ENCODE data around the gene NAA38. TPM values are rescaled to one million over a fixed set of nuclear protein-coding genes. Genes with fewer than 3 reads are reported as not detected.
"Not testable (repeated sequence)": the region's sequence is repeated elsewhere in the genome, so short reads cannot be mapped to it uniquely, and the experiment has no call there.

NAA38 gene
- total and polyA plus RNA-seq, 5 experiments from 2014 or later = 16.0 to 169 (median 125) TPM

DNA sequence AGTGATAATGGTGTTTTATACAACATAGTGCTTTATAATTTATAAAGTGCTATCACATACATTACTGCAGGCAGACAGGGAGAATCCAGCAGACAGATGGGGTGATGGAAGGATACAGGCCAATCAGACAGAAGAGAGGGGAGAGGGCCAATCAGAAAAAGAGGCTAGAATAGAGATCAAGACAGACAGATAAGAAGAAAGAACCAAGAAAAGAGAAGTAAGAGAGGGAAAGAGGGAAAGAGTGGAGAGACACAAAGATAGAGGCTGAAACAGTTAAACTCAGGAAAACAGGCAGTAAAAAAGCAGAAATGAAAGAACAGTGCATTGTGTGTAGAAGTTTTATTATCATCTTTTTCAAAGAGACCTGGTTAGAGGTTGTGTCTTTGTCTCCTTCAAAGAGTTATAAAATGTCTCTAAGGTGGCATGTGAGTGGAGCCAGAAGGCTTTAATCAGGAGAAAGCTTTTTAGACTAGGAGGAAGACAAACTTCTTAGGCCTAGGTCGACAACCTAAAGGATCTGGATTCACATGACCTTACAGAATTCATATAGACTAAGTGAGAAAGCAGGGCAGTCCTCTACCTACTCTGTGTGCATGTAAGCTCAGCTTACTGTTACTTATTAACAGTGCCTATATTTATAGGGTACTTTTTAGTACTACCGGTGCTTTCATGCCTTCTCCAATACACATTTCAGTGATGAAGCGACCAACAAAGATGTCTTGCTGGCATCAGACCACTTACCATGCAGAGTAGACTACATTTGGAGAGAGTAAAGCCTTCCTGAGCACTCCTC lies 22.9 kb upstream of the NAA38 start:
- Mint-ChIP-seq H3K27me3 (no peaks in the 10 kb centered on the region), H3K27ac (no peak overlapping the region), H3K36me3 (peaks cover 0 to 15% (median 7%) of the 10 kb centered on the region in 3 donors), H3K4me1 (peaks cover 6 to 18% (median 14%) of the 10 kb centered on the region in 4 donors), H3K9me3 (no peaks in the 10 kb centered on the region), H3K4me3 (no peak overlapping the region)
- DNase-seq (no peak), ATAC-seq (no peak)
- POLR2A ChIA-PET = no interaction called here

DNA sequence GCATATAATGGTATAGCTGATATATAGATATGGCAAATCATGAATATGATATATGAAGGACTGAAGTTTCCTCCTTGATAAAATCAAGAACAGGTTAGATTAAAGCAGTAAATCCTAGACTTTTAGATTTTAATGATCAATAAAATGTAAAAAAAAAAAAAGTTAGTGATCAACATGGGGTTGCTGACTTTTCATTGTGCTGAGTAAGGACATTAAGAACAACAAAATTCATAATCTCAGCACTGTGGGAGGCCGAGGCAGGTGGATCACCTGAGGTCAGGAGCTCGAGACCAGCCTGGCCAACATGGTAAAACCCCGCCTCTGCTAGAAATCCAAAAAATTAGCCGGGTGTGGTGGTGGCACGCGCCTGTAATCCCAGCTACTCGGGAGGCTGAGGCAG lies 20.9 kb upstream of the NAA38 start:
- no peaks in the 10 kb centered on the region for H3K27me3 Mint-ChIP-seq
- no peaks in the 10 kb centered on the region for H3K9me3 Mint-ChIP-seq
- POLR2A ChIA-PET = interaction anchor here (1.3 kb wide), 1 partner anchor 16 kb away, joined by 3 read pairs; no protein-coding TSS in a partner anchor

DNA sequence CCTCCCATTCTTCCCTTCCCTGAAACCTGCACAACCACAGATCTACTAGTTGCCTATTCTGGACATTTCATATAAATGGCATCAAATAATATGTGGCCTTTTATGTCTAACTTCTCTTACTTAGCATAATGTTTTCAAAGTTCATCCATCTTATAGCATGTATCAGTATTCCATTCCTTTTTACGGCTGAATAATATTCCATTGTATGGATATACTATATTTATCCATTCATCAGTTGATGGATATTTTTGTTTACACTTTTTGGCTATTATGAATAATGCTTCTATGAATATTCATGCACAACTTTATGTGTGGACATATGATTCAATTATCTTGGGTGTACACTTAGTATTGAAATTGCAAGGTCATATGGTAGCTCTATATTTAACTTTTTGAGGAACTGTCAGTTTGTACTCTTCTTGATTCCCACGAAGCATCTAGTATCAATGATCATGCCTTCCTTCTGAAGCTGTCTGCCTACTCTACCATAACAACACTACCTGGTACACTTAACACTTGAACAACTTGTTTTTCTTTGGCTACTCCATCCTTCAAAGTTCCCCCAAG lies 18.5 kb upstream of the NAA38 start:
- Mint-ChIP-seq H3K36me3 (peaks cover 7 to 44% (median 9%) of the 10 kb centered on the region in 3 donors), H3K4me3 (no peak overlapping the region), H3K4me1 (peaks cover 16 to 31% (median 26%) of the 10 kb centered on the region in 4 donors), H3K27me3 (no peaks in the 10 kb centered on the region), H3K27ac (peak overlapping the region in 4 of 10 donors; percentile 1 to 35 (median 4)), H3K9me3 (no peaks in the 10 kb centered on the region)
- POLR2A ChIA-PET = interaction anchor here (1.1 to 1.4 kb wide), 2 partner anchors 10 to 41 kb away, joined by 3 to 4 read pairs; no protein-coding TSS in a partner anchor
- DNase-seq (no peak), ATAC-seq (no peak)

More for the DNA sequence above, 20.9 kb upstream of the NAA38 start:
- no peak for DNase-seq
- ATAC-seq = no peak
- peaks cover 7 to 27% (median 9%) of the 10 kb centered on the region in 3 donors for H3K36me3 Mint-ChIP-seq
- peaks cover 13 to 23% (median 20%) of the 10 kb centered on the region in 4 donors for H3K4me1 Mint-ChIP-seq
- H3K4me3 Mint-ChIP-seq = no peak overlapping the region
- no peak overlapping the region for H3K27ac Mint-ChIP-seq

DNA sequence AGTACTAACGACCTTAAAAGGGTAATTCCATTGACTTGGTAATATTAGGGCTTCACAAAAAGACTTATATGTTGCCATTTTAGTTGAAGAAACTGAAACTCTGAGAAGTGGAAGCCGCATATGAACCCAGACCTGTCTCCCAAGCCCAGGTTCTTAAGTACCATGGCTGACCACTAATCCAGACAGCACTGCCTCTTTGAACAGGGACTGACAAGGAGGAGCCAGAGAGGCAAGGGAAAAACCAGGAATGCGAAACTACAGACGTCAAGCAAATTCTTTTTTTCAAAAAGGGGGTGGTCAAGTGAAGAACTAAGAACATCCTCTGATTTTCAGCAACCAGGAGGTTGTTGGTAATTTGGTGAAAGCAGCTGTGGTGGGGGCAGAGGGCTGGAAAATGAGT lies 15.7 kb upstream of the NAA38 start:
- no peak for DNase-seq
- Mint-ChIP-seq H3K27me3 (no peaks in the 10 kb centered on the region), H3K9me3 (no peaks in the 10 kb centered on the region), H3K4me1 (peaks cover 23 to 44% (median 42%) of the 10 kb centered on the region in 4 donors), H3K27ac (peak overlapping the region in 1 of 10 donors; percentile 13), H3K36me3 (peaks cover 7 to 40% (median 7%) of the 10 kb centered on the region in 3 donors), H3K4me3 (no peak overlapping the region)
- POLR2A ChIA-PET = no interaction called here
- ATAC-seq = no peak

DNA sequence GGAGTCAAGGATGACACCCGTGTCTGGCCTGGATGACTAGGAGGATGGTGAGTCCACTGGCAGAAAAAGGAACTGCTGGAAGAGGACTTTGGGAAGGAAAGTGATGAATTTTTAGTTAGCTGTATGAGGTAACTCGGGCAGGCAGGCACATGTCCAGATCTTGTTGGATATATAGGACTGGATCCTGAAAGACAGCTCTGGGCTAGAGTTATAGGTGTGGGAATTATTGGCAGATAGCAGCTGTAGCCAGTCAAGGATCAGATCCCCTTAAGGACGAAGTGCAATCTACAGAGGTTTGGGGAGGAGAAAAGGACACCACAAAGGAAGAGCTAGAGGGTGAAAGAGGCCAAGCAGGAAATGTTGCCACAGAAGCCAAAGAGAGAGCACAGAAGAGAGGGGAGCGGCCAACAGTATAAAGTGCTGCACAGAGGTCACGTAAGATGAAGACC lies 10.5 kb upstream of the NAA38 start:
- POLR2A ChIA-PET = interaction anchor here (1.0 to 1.8 kb wide), 7 partner anchors 11 to 64 kb away, joined by 3 to 9 read pairs (median 4); partner anchors contain the start of genes NAA38, RNF227 and TRAPPC1
- DNase-seq (no peak), ATAC-seq (peak; percentile 91 to 92)
- peaks cover 18 to 48% (median 41%) of the 10 kb centered on the region in 4 donors for H3K4me1 Mint-ChIP-seq
- H3K27ac Mint-ChIP-seq = peak overlapping the region; percentile 79 to 95 (median 89)
- H3K27me3 Mint-ChIP-seq = no peaks in the 10 kb centered on the region
- H3K4me3 Mint-ChIP-seq = peak overlapping the region; percentile 55 to 83 (median 72)
- no peaks in the 10 kb centered on the region for H3K9me3 Mint-ChIP-seq
- H3K36me3 Mint-ChIP-seq = peaks cover 0 to 20% (median 0%) of the 10 kb centered on the region in 3 donors

DNA sequence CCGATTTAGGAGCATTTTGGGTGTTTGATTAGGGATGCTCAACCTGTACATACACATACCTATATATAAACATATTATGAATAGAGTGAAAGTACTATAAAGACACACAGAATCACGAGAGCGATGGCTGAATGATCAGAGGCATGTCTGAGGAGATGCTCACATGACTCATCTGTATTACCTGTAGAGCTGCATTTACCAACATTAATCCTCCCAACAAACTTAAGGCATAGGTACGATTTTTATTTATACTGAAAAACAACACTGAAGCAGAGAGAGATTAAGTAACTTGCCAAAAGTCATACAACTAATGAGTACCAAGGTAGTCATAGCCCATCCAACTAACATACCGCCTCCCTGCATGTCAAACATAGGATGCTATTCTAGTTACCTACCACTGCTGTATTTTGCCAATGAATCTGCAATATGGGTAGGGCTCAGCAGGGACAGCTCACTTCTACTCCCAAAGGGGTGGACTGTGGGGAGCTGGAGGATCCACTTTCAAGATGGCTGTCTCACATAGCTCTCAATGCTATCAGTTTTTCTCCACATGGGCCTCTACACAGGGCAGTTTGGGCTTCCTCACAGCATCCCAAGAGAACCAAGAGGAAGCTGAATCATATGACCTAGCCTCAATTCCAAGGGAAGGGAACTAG lies 7.8 kb upstream of the NAA38 start:
- POLR2A ChIA-PET = interaction anchor here (0.8 to 1.1 kb wide), 4 partner anchors 10 to 51 kb away, joined by 3 to 6 read pairs (median 3); partner anchors contain the start of gene RNF227

DNA sequence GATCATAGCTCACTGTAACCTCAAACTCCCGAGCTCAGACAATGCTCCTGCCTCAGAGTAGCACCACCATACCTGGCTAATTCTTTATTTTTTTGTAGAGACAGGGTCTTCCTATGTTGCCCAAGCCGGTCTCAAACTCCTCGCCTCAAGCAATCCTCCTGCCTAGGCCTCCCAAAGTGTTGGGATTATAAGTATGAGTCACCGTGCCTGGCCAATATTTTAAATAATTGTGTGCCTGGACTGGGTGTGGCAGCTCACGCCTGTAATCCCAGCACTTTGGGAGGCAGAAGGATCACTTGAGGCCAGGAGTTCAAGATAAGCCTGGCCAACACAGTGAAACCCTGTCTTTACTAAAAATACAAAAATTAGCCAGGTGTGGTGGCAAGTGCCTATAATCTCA lies 7.0 kb upstream of the NAA38 start:
- not testable (repeated sequence) for DNase-seq, H3K27me3 Mint-ChIP-seq, H3K9me3 Mint-ChIP-seq, H3K4me3 Mint-ChIP-seq, ATAC-seq
- peak overlapping the region in 1 of 10 donors; percentile 6 for H3K27ac Mint-ChIP-seq
- POLR2A ChIA-PET = interaction anchor here (0.6 to 2.0 kb wide), 5 partner anchors 9 to 51 kb away, joined by 3 to 7 read pairs (median 3); partner anchors contain the start of gene RNF227
- peaks cover 33 to 47% (median 38%) of the 10 kb centered on the region in 4 donors for H3K4me1 Mint-ChIP-seq
- H3K36me3 Mint-ChIP-seq = peaks cover 0 to 19% (median 0%) of the 10 kb centered on the region in 3 donors

More for the DNA sequence above, 7.8 kb upstream of the NAA38 start:
- Mint-ChIP-seq H3K4me3 (no peak overlapping the region), H3K27me3 (no peaks in the 10 kb centered on the region), H3K4me1 (peaks cover 28 to 47% (median 41%) of the 10 kb centered on the region in 4 donors), H3K27ac (peak overlapping the region in 5 of 10 donors; percentile 7 to 66 (median 43)), H3K9me3 (no peaks in the 10 kb centered on the region), H3K36me3 (peaks cover 0 to 14% (median 0%) of the 10 kb centered on the region in 3 donors)
- no peak for ATAC-seq
- no peak for DNase-seq

DNA sequence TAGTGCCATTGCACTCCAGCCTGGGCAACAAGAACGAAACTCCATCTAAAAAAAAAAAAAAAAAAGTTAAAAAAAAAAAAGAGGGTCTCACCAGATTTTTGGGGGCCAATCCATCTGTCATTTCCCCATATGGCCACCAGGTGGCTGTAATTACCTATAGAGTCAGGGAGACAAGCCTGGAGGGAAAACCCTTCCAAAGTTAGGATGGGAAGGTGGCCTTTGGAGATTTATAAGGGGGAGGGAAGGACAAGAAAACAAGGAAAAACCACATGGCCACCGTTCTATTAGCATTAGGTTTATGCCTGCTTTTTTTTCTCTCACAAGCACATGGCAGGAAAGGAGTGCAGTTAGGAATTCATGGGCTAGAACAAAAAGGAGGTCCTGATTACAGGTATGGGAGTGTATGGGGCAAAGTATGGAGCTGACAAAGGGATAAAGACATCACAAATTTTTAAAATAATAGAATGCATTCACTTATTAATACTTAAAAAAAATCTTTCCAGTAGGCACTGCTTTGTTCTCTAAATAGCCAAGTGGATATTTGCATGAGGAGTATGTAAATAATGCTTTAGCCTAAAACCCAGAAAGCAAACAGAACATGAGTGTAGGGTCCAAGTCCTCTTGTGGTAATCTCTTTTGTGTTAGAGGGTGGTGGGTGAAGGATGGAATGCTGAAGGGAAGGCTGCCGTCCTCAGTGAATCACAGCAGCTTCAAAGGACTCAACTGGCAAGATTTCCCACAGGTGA lies 5.5 kb upstream of the NAA38 start:
- H3K36me3 Mint-ChIP-seq = peaks cover 0 to 19% (median 0%) of the 10 kb centered on the region in 3 donors
- POLR2A ChIA-PET = interaction anchor here (0.7 to 5.0 kb wide), 8 partner anchors 8 to 127 kb away, joined by 3 to 20 read pairs (median 5); partner anchors contain the start of gene RNF227
- DNase-seq (peak in 9 of 10 donors; percentile 42 to 84 (median 64)), ATAC-seq (no peak)
- peaks cover 23 to 39% (median 25%) of the 10 kb centered on the region in 4 donors for H3K4me1 Mint-ChIP-seq
- H3K4me3 Mint-ChIP-seq = no peak overlapping the region
- peak overlapping the region in 4 of 10 donors; percentile 2 to 65 (median 2) for H3K27ac Mint-ChIP-seq
- H3K9me3 Mint-ChIP-seq = no peaks in the 10 kb centered on the region
- H3K27me3 Mint-ChIP-seq = no peaks in the 10 kb centered on the region

DNA sequence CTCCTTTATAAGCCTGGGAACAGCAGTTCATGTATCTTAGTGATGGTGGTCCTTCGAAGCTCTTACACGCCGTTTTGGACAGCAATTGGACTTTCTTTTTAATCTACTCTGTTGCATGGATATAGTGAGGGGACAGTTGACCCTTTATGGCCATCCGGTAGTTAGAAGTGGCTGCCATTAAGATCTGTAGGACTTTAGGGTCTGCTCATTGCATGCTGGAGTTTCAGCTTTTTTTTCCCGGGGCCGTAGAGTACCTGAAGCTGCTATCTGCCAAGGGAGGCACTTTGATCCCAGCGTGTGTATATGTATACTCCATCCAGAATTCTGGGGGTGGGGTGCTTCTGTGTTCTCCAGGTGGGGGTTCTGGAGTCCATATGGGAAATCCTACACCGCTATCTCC lies 1.7 kb upstream of the NAA38 start:
- Mint-ChIP-seq H3K27me3 (no peaks in the 10 kb centered on the region), H3K4me3 (peak overlapping the region in 1 of 10 donors; percentile 38), H3K4me1 (peaks cover 6 to 21% (median 13%) of the 10 kb centered on the region in 4 donors), H3K36me3 (peaks cover 0 to 19% (median 0%) of the 10 kb centered on the region in 3 donors), H3K9me3 (no peaks in the 10 kb centered on the region), H3K27ac (peak overlapping the region in 3 of 10 donors; percentile 71 to 88 (median 74))
- POLR2A ChIA-PET = interaction anchor here (1.3 to 5.0 kb wide), 5 partner anchors 24 to 130 kb away, joined by 4 to 20 read pairs (median 8); partner anchors contain the start of genes CNTROB, KDM6B and TRAPPC1
- DNase-seq (no peak), ATAC-seq (no peak)

DNA sequence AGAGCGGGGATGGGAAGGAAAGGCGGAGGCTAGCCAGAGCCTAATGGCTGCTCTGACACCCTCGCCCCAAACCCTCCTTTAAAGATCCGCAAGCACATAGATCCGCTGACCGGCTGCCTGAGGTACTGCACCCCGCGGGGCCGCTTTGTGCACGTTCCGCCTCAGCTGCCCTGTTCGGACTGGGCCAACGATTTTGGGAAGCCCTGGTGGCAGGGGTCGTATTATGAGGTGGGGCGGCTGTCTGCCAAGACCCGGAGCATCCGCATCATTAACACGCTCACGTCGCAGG lies 1.1 kb upstream of the NAA38 start:
- Mint-ChIP-seq H3K27ac (peak overlapping the region in 2 of 10 donors; percentile 71 to 74), H3K4me1 (peaks cover 8 to 21% (median 13%) of the 10 kb centered on the region in 4 donors), H3K9me3 (no peaks in the 10 kb centered on the region), H3K36me3 (peaks cover 0 to 20% (median 0%) of the 10 kb centered on the region in 3 donors), H3K27me3 (no peaks in the 10 kb centered on the region), H3K4me3 (no peak overlapping the region)
- ATAC-seq (no peak), DNase-seq (peak in 3 of 10 donors; percentile 4 to 67 (median 21))
- POLR2A ChIA-PET = interaction anchor here (1.3 to 3.7 kb wide), 4 partner anchors 23 to 73 kb away, joined by 4 to 11 read pairs (median 8); partner anchors contain the start of genes CNTROB, KDM6B and TRAPPC1

DNA sequence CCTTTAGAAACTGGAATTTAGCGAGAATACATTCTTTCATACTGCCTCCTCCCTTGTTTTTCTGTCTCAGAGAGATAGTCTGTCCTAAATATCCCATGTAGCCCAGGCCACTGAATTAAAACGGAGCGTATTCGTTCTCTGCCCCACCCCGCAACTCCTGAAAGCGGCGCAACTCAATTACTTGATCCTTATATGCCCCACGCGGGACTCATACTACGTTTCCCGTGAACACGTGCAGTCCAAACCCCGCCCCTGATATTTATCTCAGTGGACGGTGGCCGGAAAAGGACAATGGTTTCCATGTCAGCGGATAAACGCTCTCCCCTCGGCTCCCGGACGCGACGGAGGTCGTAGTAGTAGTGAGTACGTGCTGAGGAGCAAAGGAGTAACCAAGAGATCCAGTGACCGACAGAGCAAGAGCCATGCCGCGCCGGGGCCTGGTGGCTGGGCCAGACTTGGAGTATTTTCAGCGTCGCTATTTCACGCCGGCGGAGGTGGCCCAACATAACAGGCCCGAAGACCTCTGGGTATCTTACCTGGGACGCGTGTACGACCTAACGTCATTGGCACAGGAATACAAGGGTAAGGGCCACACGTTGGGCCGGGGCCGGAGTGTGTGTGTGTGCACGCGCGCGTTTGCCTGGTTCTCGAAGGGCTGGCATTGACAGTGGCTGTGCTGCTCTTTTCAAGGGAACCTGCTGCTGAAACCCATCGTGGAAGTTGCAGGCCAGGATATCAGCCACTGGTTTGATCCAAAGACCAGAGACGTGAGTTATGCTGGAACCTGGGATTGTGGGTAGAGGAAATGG lies 558 bp upstream of the NAA38 start, which contains the start of gene CYB5D1:
TSS of gene CYB5D1 (plus strand) at position 291 of the 809 bp plus-strand sequence. CDS start at position 423, 132 bp downstream.
- H3K36me3 Mint-ChIP-seq = peaks cover 0 to 20% (median 0%) of the 10 kb centered on the region in 3 donors
- peaks cover 5 to 20% (median 13%) of the 10 kb centered on the region in 4 donors for H3K4me1 Mint-ChIP-seq
- ATAC-seq = peak; percentile 50 to 63
- peak within 1 kb of the TSS in 3 of 10 donors; percentile 71 to 88 (median 74) for H3K27ac Mint-ChIP-seq
- H3K4me3 Mint-ChIP-seq = no peak within 1 kb of the TSS
- no peaks in the 10 kb centered on the region for H3K9me3 Mint-ChIP-seq
- POLR2A ChIA-PET = interaction anchor here (0.8 to 3.6 kb wide), 26 partner anchors 11 to 437 kb away, joined by 3 to 103 read pairs (median 4); partner anchors contain the start of genes CHD3, CNTROB, KDM6B and MPDU1
- H3K27me3 Mint-ChIP-seq = no peaks in the 10 kb centered on the region
- DNase-seq = peak; percentile 68 to 97 (median 90)
